Measurements from ENCODE around the gene MORC1. TPM values are rescaled to one million over a fixed set of nuclear protein-coding genes. Genes with fewer than 3 reads are reported as not detected.

The MORC1 gene
- total RNA-seq, 1 donor from 2014 or later: not detected

- no peak for ATAC-seq
- H3K27me3 ChIP-seq (ENCODE audit: low read depth): no peaks in the 10 kb centered on the region
- H3K4me1 ChIP-seq: no peaks in the 10 kb centered on the region
- no peaks in the 10 kb centered on the region for H3K36me3 ChIP-seq
- H3K9me3 ChIP-seq: no peaks in the 10 kb centered on the region
- no peak for TF ChIP-seq CTCF (IDR thresholded peaks at IDR 0.05)
- H3K4me3 ChIP-seq: no peak overlapping the region
- intact Hi-C loops (cut with DNase I): no loop called here
- no peak overlapping the region for H3K27ac ChIP-seq
- no peak for DNase-seq
Measured at GRCh38 chr3:109118584-109118983, 650 bp upstream of the MORC1 start.

GRCh38 chr3:109116031-109116430 lies 1.9 kb downstream of the MORC1 start:
- Histone ChIP-seq H3K27me3 (ENCODE audit: low read depth) (no peaks in the 10 kb centered on the region), H3K36me3 (no peaks in the 10 kb centered on the region), H3K9me3 (no peaks in the 10 kb centered on the region), H3K27ac (no peak overlapping the region), H3K4me3 (no peak overlapping the region), H3K4me1 (no peaks in the 10 kb centered on the region)
- ATAC-seq (no peak), DNase-seq (no peak)
- intact Hi-C loops (cut with DNase I): no loop called here
- no peak for TF ChIP-seq CTCF (IDR thresholded peaks at IDR 0.05)

GRCh38 chr3:109115451-109115850 lies 2.5 kb downstream of the MORC1 start:
- Histone ChIP-seq H3K4me3 (no peak overlapping the region), H3K4me1 (no peaks in the 10 kb centered on the region), H3K9me3 (no peaks in the 10 kb centered on the region), H3K27me3 (ENCODE audit: low read depth) (no peaks in the 10 kb centered on the region), H3K36me3 (no peaks in the 10 kb centered on the region), H3K27ac (no peak overlapping the region)
- ATAC-seq: no peak
- TF ChIP-seq CTCF (IDR thresholded peaks at IDR 0.05): no peak
- intact Hi-C loops (cut with DNase I): no loop called here
- no peak for DNase-seq

GRCh38 chr3:109114746-109115145 lies 3.2 kb downstream of the MORC1 start:
- DNase-seq: no peak
- no peaks in the 10 kb centered on the region for H3K9me3 ChIP-seq
- intact Hi-C loops (cut with DNase I): no loop called here
- H3K36me3 ChIP-seq: no peaks in the 10 kb centered on the region
- no peak for TF ChIP-seq CTCF (IDR thresholded peaks at IDR 0.05)
- H3K27ac ChIP-seq: no peak overlapping the region
- ATAC-seq: no peak
- no peak overlapping the region for H3K4me3 ChIP-seq
- H3K4me1 ChIP-seq: no peaks in the 10 kb centered on the region
- H3K27me3 ChIP-seq (ENCODE audit: low read depth): no peaks in the 10 kb centered on the region

- DNase-seq (no peak), ATAC-seq (no peak)
- intact Hi-C loops (cut with DNase I): no loop called here
- no peaks in the 10 kb centered on the region for H3K36me3 ChIP-seq
- no peaks in the 10 kb centered on the region for H3K9me3 ChIP-seq
- no peak overlapping the region for H3K4me3 ChIP-seq
- no peak overlapping the region for H3K27ac ChIP-seq
- no peak for TF ChIP-seq CTCF (IDR thresholded peaks at IDR 0.05)
- no peaks in the 10 kb centered on the region for H3K27me3 ChIP-seq (ENCODE audit: low read depth)
- no peaks in the 10 kb centered on the region for H3K4me1 ChIP-seq
Measured at GRCh38 chr3:109112946-109113760, 4.8 kb downstream of the MORC1 start.

Data from lower lobe of right lung (tissue), 2 donors.